ENCODE measurements around the gene ATP11B.
"Not testable (repeated sequence)": the region's sequence is repeated elsewhere in the genome, so short reads cannot be mapped to it uniquely, and the experiment has no call there.

Gene ATP11B

DNA sequence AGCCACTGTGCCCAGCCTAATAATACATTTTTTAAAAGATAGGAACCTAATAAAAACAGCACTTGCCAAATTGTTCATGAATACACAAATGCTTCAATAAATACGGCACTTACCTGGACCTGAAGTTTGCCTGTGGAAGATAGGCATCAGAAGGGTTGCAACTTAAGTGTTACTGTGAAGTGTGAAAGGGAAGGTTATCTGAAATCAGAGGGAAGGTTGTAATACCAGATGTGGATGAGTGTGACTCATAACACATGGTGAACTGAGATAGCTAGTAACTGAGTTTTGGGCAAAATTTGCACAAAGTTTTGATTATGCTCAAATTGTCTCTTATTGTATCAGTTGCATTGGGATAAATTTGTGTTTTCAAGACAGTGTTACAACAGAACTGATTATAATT lies 68.0 kb downstream of the ATP11B start:
- H3K4me3 ChIP-seq (ENCODE audit: control insufficient read depth, low read depth, low read length), result no peak overlapping the region
- TF ChIP-seq, protein P1, sequence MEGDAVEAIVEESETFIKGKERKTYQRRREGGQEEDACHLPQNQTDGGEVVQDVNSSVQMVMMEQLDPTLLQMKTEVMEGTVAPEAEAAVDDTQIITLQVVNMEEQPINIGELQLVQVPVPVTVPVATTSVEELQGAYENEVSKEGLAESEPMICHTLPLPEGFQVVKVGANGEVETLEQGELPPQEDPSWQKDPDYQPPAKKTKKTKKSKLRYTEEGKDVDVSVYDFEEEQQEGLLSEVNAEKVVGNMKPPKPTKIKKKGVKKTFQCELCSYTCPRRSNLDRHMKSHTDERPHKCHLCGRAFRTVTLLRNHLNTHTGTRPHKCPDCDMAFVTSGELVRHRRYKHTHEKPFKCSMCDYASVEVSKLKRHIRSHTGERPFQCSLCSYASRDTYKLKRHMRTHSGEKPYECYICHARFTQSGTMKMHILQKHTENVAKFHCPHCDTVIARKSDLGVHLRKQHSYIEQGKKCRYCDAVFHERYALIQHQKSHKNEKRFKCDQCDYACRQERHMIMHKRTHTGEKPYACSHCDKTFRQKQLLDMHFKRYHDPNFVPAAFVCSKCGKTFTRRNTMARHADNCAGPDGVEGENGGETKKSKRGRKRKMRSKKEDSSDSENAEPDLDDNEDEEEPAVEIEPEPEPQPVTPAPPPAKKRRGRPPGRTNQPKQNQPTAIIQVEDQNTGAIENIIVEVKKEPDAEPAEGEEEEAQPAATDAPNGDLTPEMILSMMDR (IDR thresholded peaks at IDR 0.05; ENCODE audit: control insufficient read depth, insufficient read depth, low read depth, low read length, missing control alignments), result no peak
- DNase-seq (ENCODE audit: low read depth), result no peak

DNA sequence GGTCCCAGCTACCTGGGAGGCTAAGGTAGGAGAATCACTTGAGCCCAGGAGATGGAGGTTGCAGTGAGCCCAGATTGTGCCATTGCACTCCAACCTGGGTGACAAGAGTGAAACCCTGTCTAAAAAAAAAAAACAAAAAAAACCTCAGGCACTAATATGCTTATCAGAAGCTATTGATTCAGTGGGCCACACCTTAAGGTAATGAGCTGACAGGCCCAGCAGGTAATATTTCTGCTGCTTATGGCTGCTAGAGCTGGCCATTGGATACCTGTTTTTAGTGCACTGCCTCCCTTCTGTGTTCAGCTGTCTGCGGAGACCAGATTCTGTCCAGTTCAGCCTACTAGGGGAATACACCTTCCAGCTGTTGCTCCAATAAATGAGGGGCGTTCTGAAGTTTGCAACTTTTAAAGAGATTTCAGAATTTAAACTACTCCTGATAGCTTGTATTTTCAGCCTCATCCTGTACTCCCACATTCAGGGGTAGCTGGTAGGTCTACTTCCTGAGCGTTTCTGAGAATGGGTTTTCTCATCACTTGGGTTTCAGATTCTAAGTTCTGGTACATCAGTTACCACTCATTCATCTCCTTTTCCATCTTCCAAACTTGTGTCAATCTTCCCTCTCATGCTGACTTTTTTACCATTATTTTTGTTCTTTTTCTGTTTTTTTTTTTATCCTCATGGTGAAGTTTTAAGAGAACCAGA lies 69.0 kb downstream of the ATP11B start:
- no peak for DNase-seq (ENCODE audit: low read depth)
- TF ChIP-seq, protein P1 (IDR thresholded peaks at IDR 0.05; ENCODE audit: control insufficient read depth, insufficient read depth, low read depth, low read length, missing control alignments), result no peak
- H3K4me3 ChIP-seq (ENCODE audit: control insufficient read depth, low read depth, low read length), result no peak overlapping the region

DNA sequence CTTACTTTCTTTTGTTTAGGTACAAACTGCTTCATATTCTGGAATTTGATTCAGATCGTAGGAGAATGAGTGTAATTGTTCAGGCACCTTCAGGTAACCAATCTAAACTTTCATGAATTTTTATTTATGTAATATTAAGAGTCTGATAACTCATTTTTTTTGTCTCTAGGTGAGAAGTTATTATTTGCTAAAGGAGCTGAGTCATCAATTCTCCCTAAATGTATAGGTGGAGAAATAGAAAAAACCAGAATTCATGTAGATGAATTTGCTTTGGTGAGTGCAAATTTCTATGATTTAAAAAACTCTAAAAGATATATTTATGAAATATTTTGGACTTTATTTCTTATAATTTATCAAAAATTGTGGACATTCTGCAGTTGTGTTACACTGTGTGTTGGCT lies 75.8 kb downstream of the ATP11B start:
- H3K4me3 ChIP-seq (ENCODE audit: control insufficient read depth, low read depth, low read length), result no peak overlapping the region
- TF ChIP-seq, protein P1 (IDR thresholded peaks at IDR 0.05; ENCODE audit: control insufficient read depth, insufficient read depth, low read depth, low read length, missing control alignments), result no peak
- DNase-seq (ENCODE audit: low read depth), result no peak

DNA sequence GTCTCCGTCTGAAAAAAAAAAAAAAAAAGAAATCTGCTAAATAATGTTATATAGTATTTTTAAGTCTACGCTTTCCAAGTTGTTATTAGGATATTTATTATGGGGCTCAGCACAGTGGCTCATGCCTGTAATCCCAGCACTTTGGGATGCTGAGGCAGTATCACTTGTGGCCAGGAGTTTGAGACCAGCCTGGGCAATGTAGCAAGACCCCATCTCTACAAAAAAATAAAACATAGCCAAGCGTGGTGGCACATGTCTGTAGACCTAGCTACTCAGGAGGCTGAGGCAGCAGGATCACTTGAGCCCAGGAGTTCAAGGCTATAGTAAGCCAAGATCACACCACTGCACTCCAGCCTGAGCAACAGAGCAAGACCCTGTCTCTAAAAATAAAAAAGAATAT lies 77.6 kb downstream of the ATP11B start:
- not testable (repeated sequence) for DNase-seq (ENCODE audit: low read depth); H3K4me3 ChIP-seq (ENCODE audit: control insufficient read depth, low read depth, low read length)

DNA sequence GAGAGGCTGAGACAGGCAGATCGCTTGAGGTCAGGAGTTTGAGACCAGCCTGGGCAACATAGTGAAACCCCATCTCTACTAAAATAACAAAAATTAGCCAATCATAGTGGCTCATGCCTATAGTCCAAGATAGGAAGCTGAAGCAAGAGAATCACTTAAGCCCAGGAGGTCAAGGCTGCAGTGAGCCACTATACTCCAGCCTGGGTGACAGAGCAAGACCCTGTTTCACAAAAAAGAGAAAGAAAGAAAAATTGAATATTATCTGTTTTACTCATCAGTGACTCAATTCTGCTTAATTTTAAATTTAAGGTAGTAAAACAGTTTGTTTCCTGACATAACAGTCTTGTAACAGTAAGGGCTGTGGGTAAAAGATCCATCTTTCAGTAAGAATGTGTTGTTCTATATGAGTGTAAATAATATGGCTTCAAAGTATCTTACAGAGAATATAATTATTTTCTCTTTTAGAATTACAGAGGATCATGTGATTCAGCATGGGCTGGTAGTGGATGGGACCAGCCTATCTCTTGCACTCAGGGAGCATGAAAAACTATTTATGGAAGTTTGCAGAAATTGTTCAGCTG lies 85.8 kb downstream of the ATP11B start:
- TF ChIP-seq, protein P1 (IDR thresholded peaks at IDR 0.05; ENCODE audit: control insufficient read depth, insufficient read depth, low read depth, low read length, missing control alignments), result no peak
- H3K4me3 ChIP-seq (ENCODE audit: control insufficient read depth, low read depth, low read length), result no peak overlapping the region
- DNase-seq (ENCODE audit: low read depth), result no peak

DNA sequence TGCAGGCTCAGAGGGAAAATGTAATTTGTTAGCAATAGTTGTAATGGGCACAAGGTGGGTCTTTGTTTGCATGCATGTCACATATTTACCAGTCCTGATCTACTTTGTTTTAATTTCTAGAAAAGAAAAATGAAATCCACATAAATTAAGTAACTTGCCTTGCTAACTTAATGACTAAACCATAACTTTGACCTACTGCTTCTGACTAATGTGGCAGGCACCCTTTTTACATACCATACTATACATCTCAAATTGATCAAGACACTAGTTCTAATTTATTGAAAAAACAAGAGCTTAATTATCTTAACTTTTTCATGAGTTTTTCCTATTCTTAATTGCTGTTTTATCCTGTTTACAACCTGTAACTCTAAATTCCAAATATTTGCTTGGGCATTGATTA lies 93.2 kb downstream of the ATP11B start:
- no peak overlapping the region for H3K4me3 ChIP-seq (ENCODE audit: control insufficient read depth, low read depth, low read length)
- TF ChIP-seq, protein P1 (IDR thresholded peaks at IDR 0.05; ENCODE audit: control insufficient read depth, insufficient read depth, low read depth, low read length, missing control alignments), result no peak
- no peak for DNase-seq (ENCODE audit: low read depth)

DNA sequence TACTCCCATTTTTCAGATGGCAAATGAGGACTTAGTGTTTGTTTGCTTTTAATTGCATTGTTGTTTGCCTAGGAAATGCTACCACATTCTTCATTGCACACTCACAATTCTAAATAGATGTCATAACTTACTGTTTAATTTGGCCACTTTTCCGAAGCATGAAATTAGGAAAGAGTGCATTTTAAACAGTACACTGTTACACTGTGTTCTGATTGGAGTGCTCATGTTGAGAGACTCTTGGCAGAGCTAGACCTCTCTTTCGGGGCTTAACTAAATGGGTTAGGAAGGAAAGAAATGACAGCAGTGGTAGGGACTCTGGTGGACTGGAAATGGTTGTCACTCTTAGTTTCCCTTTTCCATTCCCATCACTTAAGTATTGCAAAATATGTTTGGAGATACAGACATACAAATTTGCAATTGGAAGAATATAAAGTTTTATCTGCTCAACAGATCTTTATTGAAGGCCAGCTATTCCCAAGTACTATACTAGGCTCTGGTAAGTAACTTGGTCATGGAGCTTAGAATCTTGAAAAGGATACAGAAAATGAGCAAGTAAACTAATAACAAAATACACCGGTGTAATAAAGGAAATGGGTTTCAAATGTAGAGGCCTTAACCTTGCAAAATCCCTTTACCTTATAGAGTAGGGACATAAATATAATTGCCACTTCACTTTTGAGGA lies 96.8 kb downstream of the ATP11B start:
- no peak overlapping the region for H3K4me3 ChIP-seq (ENCODE audit: control insufficient read depth, low read depth, low read length)
- no peak for DNase-seq (ENCODE audit: low read depth)
- TF ChIP-seq, protein P1 (IDR thresholded peaks at IDR 0.05; ENCODE audit: control insufficient read depth, insufficient read depth, low read depth, low read length, missing control alignments), result no peak

Data from AG09309 (cell line).